Keratinocyte (primary cell): ENCODE results near the gene KIF22. TPM values are rescaled to one million over a fixed set of nuclear protein-coding genes. Genes with fewer than 3 reads are reported as not detected.
"Not testable (repeated sequence)": the region's sequence is repeated elsewhere in the genome, so short reads cannot be mapped to it uniquely, and the experiment has no call there.

Source experiments
- DNase-seq: peaks from one replicate; pipeline ENCODE4 v3.0.0-alpha.2; 2011; ENCODE audit warnings: low read depth, missing footprints, low spot score
- FAIRE-seq: peaks from 2 replicates; lab custom pipeline; 2011; peaks lifted over from hg19 to GRCh38; lab: Jason Lieb, UNC
- H2AFZ ChIP-seq: 2 replicates; pipeline ENCODE4 v1.6.0; 2012; ENCODE audit warnings: low read length, control low read depth, inconsistent platforms; ENCODE audit not compliant: control insufficient read depth
- H3K27ac ChIP-seq: 2 replicates; pipeline ENCODE4 v1.5.1; 2011; ENCODE audit warnings: low read length; ENCODE audit not compliant: control insufficient read depth, insufficient read depth
- H3K27me3 ChIP-seq: 3 replicates; pipeline ENCODE4 v1.6.0; 2011; ENCODE audit warnings: low read length; ENCODE audit not compliant: control insufficient read depth, insufficient read depth; ENCODE audit errors: extremely low read depth
- H3K36me3 ChIP-seq, 2 experiments: 2 replicates in 1 of 2; 3 replicates in 1 of 2; pipeline ENCODE4 v1.5.1; 2011; ENCODE audit warnings: low read length in 2 of 2, mild to moderate bottlenecking in 1 of 2; ENCODE audit not compliant: control insufficient read depth in 2 of 2, insufficient read depth in 2 of 2; ENCODE audit errors: extremely low read depth in 1 of 2
- H3K4me1 ChIP-seq: 3 replicates; pipeline ENCODE4 v1.5.1; 2011; ENCODE audit warnings: low read length; ENCODE audit not compliant: control insufficient read depth, insufficient read depth; ENCODE audit errors: extremely low read depth
- H3K4me2 ChIP-seq: 3 replicates; pipeline ENCODE4 v1.6.0; 2011; ENCODE audit warnings: low read depth, low read length; ENCODE audit not compliant: control insufficient read depth, insufficient read depth; ENCODE audit errors: extremely low read depth
- H3K4me3 ChIP-seq, 3 experiments: fragments of 200-600 bp in 1 of 3; sonication (generic) in 1 of 3; 2 replicates in 2 of 3; 3 replicates in 1 of 3; pipeline ENCODE4 v1.5.1; 2011 to 2016; ENCODE audit warnings: low read length in 3 of 3, mild to moderate bottlenecking in 3 of 3, control low read depth in 2 of 3, inconsistent platforms in 1 of 3, low read depth in 1 of 3, mixed read lengths in 1 of 3, mixed run types in 1 of 3, moderate library complexity in 1 of 3; ENCODE audit not compliant: control insufficient read depth in 2 of 3, insufficient read depth in 2 of 3; ENCODE audit errors: extremely low read depth in 1 of 3
- H3K79me2 ChIP-seq: 2 replicates; pipeline ENCODE4 v1.6.0; 2012; ENCODE audit warnings: low read length; ENCODE audit not compliant: control insufficient read depth, insufficient read depth
- H3K9ac ChIP-seq: 3 replicates; pipeline ENCODE4 v1.6.0; 2011; ENCODE audit warnings: low read length; ENCODE audit not compliant: control insufficient read depth, insufficient read depth; ENCODE audit errors: extremely low read depth
- H3K9me1 ChIP-seq: 3 replicates; pipeline ENCODE4 v1.6.0; 2011; ENCODE audit warnings: low read length; ENCODE audit not compliant: control insufficient read depth, insufficient read depth; ENCODE audit errors: extremely low read depth
- H3K9me3 ChIP-seq: 2 replicates; pipeline ENCODE4 v1.5.1; 2012; ENCODE audit warnings: low read depth, low read length; ENCODE audit not compliant: control insufficient read depth
- H4K20me1 ChIP-seq: 3 replicates; pipeline ENCODE4 v1.6.0; 2011; ENCODE audit warnings: low read length; ENCODE audit not compliant: control insufficient read depth, insufficient read depth; ENCODE audit errors: extremely low read depth
- EZH2 ChIP-seq: IDR thresholded peaks from one replicate; pipeline ENCODE4 v1.6.1; 2012; ENCODE audit warnings: inconsistent platforms, mild to moderate bottlenecking, low read length, moderate library complexity
- dilution Hi-C: fragments of 300-500 bp; cut with MboI; formaldehyde crosslinking; loops from one replicate; pipeline ENCODE4 v1.7.0; 2020; ENCODE audit warnings: low sequenced_read_pairs; ENCODE audit not compliant: extremely low pct_ligation_motif_present
- polyA plus RNA-seq, 5 experiments: library from polyadenylated mRNA; depleted of rRNA in 3 of 5; stranded (reverse) in 3 of 5; stranded (forward) in 1 of 5; unstranded in 1 of 5; fragments of >200 nt; gene quantifications; 1 replicate in 1 of 5; 2 replicates in 3 of 5; 3 replicates in 1 of 5; pipeline versions ENCODE4 v1.2.1 to v1.2.3, GENCODE V29; 2011 to 2012; ENCODE audit warnings: missing spikeins in 2 of 5, low read depth in 1 of 5, low replicate concordance in 1 of 5
- TF ChIP-seq, protein P1 (sequence below), 3 experiments: IDR thresholded peaks in 1 of 3; conservative IDR thresholded peaks in 1 of 3; optimal IDR thresholded peaks in 1 of 3; 2 replicates in 2 of 3; 3 replicates in 1 of 3; pipeline versions ENCODE3 to v1.5.1; 2011; ENCODE audit warnings: low read length in 3 of 3, mild to moderate bottlenecking in 3 of 3, moderate library complexity in 2 of 3, control low read depth in 1 of 3, inconsistent platforms in 1 of 3; ENCODE audit not compliant: insufficient read depth in 2 of 3; ENCODE audit errors: extremely low read depth in 1 of 3

Gene KIF22
- polyA plus RNA-seq, 1 donor (not counting 4 experiments of a cell fraction or from before 2014, with no cell fraction given) = 43.7 TPM

DNA sequence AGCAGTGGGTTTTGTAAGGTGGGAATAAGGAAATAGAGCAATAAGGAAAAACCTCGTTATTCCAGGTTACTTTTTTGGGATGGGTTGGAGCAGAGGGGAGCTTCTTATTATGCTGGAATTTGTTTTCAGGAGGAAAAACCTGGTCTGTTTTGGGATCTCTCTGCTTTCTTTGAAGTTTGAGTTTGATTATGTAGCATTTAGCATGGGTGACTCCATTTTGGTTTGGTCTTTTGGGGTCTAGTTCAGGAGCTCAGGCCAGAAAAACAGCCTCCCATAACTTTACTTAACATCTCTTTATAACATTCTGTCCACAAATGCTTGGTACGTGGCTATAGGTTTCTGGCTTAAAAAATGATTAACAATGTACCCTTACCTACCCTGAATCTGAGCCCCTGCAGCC is 21.0 kb upstream of the KIF22 start:
- H3K27me3 ChIP-seq = no peaks in the 10 kb centered on the region
- dilution Hi-C loops = no loop called here
- no peaks in the 10 kb centered on the region for H3K79me2 ChIP-seq
- DNase-seq = no peak
- H3K9me1 ChIP-seq = no peaks in the 10 kb centered on the region
- no peak for TF ChIP-seq EZH2
- TF ChIP-seq, protein P1, sequence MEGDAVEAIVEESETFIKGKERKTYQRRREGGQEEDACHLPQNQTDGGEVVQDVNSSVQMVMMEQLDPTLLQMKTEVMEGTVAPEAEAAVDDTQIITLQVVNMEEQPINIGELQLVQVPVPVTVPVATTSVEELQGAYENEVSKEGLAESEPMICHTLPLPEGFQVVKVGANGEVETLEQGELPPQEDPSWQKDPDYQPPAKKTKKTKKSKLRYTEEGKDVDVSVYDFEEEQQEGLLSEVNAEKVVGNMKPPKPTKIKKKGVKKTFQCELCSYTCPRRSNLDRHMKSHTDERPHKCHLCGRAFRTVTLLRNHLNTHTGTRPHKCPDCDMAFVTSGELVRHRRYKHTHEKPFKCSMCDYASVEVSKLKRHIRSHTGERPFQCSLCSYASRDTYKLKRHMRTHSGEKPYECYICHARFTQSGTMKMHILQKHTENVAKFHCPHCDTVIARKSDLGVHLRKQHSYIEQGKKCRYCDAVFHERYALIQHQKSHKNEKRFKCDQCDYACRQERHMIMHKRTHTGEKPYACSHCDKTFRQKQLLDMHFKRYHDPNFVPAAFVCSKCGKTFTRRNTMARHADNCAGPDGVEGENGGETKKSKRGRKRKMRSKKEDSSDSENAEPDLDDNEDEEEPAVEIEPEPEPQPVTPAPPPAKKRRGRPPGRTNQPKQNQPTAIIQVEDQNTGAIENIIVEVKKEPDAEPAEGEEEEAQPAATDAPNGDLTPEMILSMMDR (optimal IDR thresholded peaks at IDR 0.05 in 1 of 3, IDR thresholded peaks at IDR 0.05 in 1 of 3, conservative IDR thresholded peaks at IDR 0.05 in 1 of 3; ENCODE audit: extremely low read depth in 1 of 3, insufficient read depth in 2 of 3, low read length in 3 of 3) = no peak
- FAIRE-seq = no peak
- no peak overlapping the region for H3K4me2 ChIP-seq
- H3K4me1 ChIP-seq = no peaks in the 10 kb centered on the region
- H3K36me3 ChIP-seq = no peaks in the 10 kb centered on the region
- no peaks in the 10 kb centered on the region for H3K9me3 ChIP-seq
- H3K9ac ChIP-seq = no peak overlapping the region
- H2AFZ ChIP-seq = no peak overlapping the region
- no peak overlapping the region for H3K27ac ChIP-seq
- no peak overlapping the region for H3K4me3 ChIP-seq
- no peaks in the 10 kb centered on the region for H4K20me1 ChIP-seq

DNA sequence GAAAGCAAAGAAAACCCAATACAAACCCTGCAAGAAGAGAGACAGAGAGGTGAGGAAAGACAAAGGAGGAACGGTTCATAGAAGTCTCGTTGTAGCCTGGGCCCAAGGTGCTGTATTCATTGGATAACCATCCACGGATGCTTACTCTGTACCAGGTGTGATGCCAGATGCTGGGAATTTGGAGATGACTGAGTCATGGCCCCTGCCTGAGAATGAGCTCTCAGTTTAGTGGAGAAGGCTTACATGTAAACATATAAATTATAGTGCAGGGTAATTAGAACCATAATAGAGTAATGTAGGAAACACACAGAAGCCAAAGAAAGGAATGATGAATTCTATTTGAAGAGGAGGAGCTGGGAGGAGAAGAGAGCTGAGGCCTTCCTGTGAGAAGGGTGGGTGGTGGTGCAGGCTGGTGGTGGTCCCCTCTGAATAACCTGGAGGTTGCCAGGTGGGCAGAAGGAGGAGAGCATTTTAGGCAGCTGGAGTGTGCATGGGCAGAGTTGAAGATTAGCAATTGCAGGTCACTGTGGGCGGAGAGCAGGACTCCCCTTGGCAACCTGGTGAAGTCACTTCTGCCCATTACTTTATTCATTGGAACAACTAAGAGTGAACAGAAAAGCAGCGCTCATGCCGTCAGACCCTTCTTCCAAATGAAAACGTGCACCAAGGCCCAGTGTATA is 20.2 kb upstream of the KIF22 start:
- Histone ChIP-seq H3K9me1 (no peaks in the 10 kb centered on the region), H4K20me1 (no peaks in the 10 kb centered on the region), H3K36me3 (no peaks in the 10 kb centered on the region), H3K4me3 (no peak overlapping the region), H3K27me3 (no peaks in the 10 kb centered on the region), H3K27ac (no peak overlapping the region), H3K9ac (no peak overlapping the region), H3K9me3 (no peaks in the 10 kb centered on the region), H3K4me2 (no peak overlapping the region), H2AFZ (no peak overlapping the region), H3K79me2 (no peaks in the 10 kb centered on the region), H3K4me1 (no peaks in the 10 kb centered on the region)
- TF ChIP-seq EZH2 = no peak
- no peak for DNase-seq
- dilution Hi-C loops = no loop called here
- no peak for FAIRE-seq

DNA sequence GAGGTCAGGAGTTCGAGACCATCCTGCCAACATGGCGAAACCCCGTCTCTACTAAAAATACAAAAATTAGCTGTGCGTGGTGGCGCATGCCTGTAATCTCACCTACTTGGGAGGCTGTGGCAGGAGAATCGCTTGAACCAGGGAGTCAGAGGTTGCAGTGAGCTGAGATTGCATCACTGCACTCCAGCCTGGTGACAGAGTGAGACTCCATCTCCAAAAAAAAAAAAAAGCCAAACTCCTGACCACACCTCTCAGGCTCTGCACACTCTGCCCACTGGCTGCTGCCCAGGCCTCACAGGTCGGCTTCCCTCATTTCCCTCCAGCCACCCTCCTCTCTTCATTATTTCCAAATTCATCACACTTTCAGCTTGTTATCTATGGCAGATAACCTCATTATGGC is 18.2 kb upstream of the KIF22 start:
- H3K9me1 ChIP-seq, H3K79me2 ChIP-seq, FAIRE-seq, H3K27ac ChIP-seq, H3K9ac ChIP-seq, H3K27me3 ChIP-seq, H3K4me2 ChIP-seq, H3K9me3 ChIP-seq, H3K36me3 ChIP-seq, dilution Hi-C loops, H3K4me1 ChIP-seq, DNase-seq, H4K20me1 ChIP-seq, H2AFZ ChIP-seq, H3K4me3 ChIP-seq: not testable (repeated sequence)
